ENCODE measurements around the gene PCGF5. TPM values are rescaled to one million over a fixed set of nuclear protein-coding genes. Genes with fewer than 3 reads are reported as not detected.
"Not testable (repeated sequence)": the region's sequence is repeated elsewhere in the genome, so short reads cannot be mapped to it uniquely, and the experiment has no call there.

Gene PCGF5
- total RNA-seq, 1 donor from 2014 or later: 45.4 TPM

- intact Hi-C loops (cut with DNase I): no loop called here
- Histone ChIP-seq H3K36me3 (no peaks in the 10 kb centered on the region), H3K4me3 (no peak overlapping the region), H3K4me1 (no peaks in the 10 kb centered on the region), H3K27me3 (no peaks in the 10 kb centered on the region), H3K9me3 (no peaks in the 10 kb centered on the region), H3K27ac (no peak overlapping the region)
- no peak for DNase-seq (ENCODE audit: extremely low spot score in 2 of 2)
- TF ChIP-seq CTCF (IDR thresholded peaks at IDR 0.05) (no peak), POLR2AphosphoS5 (IDR thresholded peaks at IDR 0.05; ENCODE audit: insufficient read depth in 1 of 2, low read depth in 1 of 2) (no peak), POLR2A (IDR thresholded peaks at IDR 0.05) (no peak)
Observed at GRCh38 chr10:91294134-91294906, 73.9 kb downstream of the PCGF5 start.

GRCh38 chr10:91295346-91295745 lies 74.9 kb downstream of the PCGF5 start:
- intact Hi-C loops (cut with DNase I): no loop called here
- no peak for DNase-seq (ENCODE audit: extremely low spot score in 2 of 2)
- no peaks in the 10 kb centered on the region for H3K36me3 ChIP-seq
- H3K27ac ChIP-seq: no peak overlapping the region
- no peak overlapping the region for H3K4me3 ChIP-seq
- H3K4me1 ChIP-seq: no peaks in the 10 kb centered on the region
- no peaks in the 10 kb centered on the region for H3K27me3 ChIP-seq
- no peaks in the 10 kb centered on the region for H3K9me3 ChIP-seq
- no peak for TF ChIP-seq POLR2A (IDR thresholded peaks at IDR 0.05)
- TF ChIP-seq CTCF (IDR thresholded peaks at IDR 0.05): no peak
- TF ChIP-seq POLR2AphosphoS5 (IDR thresholded peaks at IDR 0.05; ENCODE audit: insufficient read depth in 1 of 2, low read depth in 1 of 2): no peak

- DNase-seq (ENCODE audit: extremely low spot score in 2 of 2): no peak
- H3K27ac ChIP-seq: no peak overlapping the region
- TF ChIP-seq POLR2A (IDR thresholded peaks at IDR 0.05) (no peak), POLR2AphosphoS5 (IDR thresholded peaks at IDR 0.05; ENCODE audit: insufficient read depth in 1 of 2, low read depth in 1 of 2) (no peak)
- H3K4me3 ChIP-seq: no peak overlapping the region
- intact Hi-C loops (cut with DNase I): no loop called here
- H3K4me1 ChIP-seq: no peaks in the 10 kb centered on the region
- H3K9me3 ChIP-seq: no peaks in the 10 kb centered on the region
- H3K27me3 ChIP-seq: no peaks in the 10 kb centered on the region
- H3K36me3 ChIP-seq: no peaks in the 10 kb centered on the region
Observed at GRCh38 chr10:91296471-91296870, 76.0 kb downstream of the PCGF5 start.

- no peaks in the 10 kb centered on the region for H3K9me3 ChIP-seq
- peak overlapping the region; percentile 31 to 45 for H3K4me3 ChIP-seq
- no peaks in the 10 kb centered on the region for H3K27me3 ChIP-seq
- intact Hi-C loops (cut with DNase I): no loop called here
- no peaks in the 10 kb centered on the region for H3K36me3 ChIP-seq
- no peaks in the 10 kb centered on the region for H3K4me1 ChIP-seq
- no peak for DNase-seq (ENCODE audit: extremely low spot score in 2 of 2)
- TF ChIP-seq CTCF (IDR thresholded peaks at IDR 0.05) (peak; percentile 91 to 94 (median 93)), POLR2AphosphoS5 (IDR thresholded peaks at IDR 0.05; ENCODE audit: insufficient read depth in 1 of 2, low read depth in 1 of 2) (peak in 1 of 2 donors; percentile 28), POLR2A (IDR thresholded peaks at IDR 0.05) (no peak)
- peak overlapping the region; percentile 14 for H3K27ac ChIP-seq
Observed at GRCh38 chr10:91298224-91298871, 77.9 kb downstream of the PCGF5 start.

- H3K9me3 ChIP-seq: no peaks in the 10 kb centered on the region
- H3K27ac ChIP-seq: no peak overlapping the region
- no peak for TF ChIP-seq CTCF (IDR thresholded peaks at IDR 0.05)
- no peak for TF ChIP-seq POLR2AphosphoS5 (IDR thresholded peaks at IDR 0.05; ENCODE audit: insufficient read depth in 1 of 2, low read depth in 1 of 2)
- TF ChIP-seq POLR2A (IDR thresholded peaks at IDR 0.05): no peak
- no peaks in the 10 kb centered on the region for H3K36me3 ChIP-seq
- no peaks in the 10 kb centered on the region for H3K4me1 ChIP-seq
- no peaks in the 10 kb centered on the region for H3K27me3 ChIP-seq
- DNase-seq (ENCODE audit: extremely low spot score in 2 of 2): no peak
- intact Hi-C loops (cut with DNase I): no loop called here
- no peak overlapping the region for H3K4me3 ChIP-seq
Observed at GRCh38 chr10:91299999-91300575, 79.6 kb downstream of the PCGF5 start.

GRCh38 chr10:91302946-91303345 lies 82.5 kb downstream of the PCGF5 start:
- H3K27ac ChIP-seq; H3K9me3 ChIP-seq; H3K27me3 ChIP-seq; H3K4me3 ChIP-seq; H3K36me3 ChIP-seq; DNase-seq (ENCODE audit: extremely low spot score in 2 of 2); intact Hi-C loops (cut with DNase I); H3K4me1 ChIP-seq: not testable (repeated sequence)

GRCh38 chr10:91305979-91306378 lies 85.5 kb downstream of the PCGF5 start:
- H3K27me3 ChIP-seq; H3K36me3 ChIP-seq; H3K27ac ChIP-seq; H3K4me3 ChIP-seq; intact Hi-C loops (cut with DNase I); DNase-seq (ENCODE audit: extremely low spot score in 2 of 2); H3K4me1 ChIP-seq; H3K9me3 ChIP-seq: not testable (repeated sequence)
